ENCODE data around the gene EFCAB14. TPM values are rescaled to one million over a fixed set of nuclear protein-coding genes. Genes with fewer than 3 reads are reported as not detected.

Gene EFCAB14
- total and polyA plus RNA-seq, 2 of the 8 experiments (the other 6 are each of a cell fraction or from before 2014, with no cell fraction given), result 19.4 to 40.4 TPM

DNA sequence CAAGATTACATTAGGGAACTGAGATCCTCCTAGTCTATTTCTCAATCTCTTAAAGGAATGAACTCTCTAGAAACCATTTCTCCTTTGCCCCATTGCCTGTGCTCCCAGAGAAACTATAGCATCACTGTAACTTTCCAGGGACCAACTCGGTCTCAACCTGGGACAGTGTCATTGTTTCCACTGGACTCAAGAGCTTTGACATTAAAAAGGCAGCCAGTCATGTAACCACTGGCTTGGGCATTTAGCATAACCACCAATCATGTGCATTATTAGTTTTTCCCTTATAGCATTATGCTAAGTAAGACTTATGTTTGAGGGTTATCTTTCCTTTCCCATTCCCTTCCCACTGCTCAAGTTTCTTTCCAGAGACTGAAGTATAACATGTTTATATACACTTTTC is 29.0 kb downstream of the EFCAB14 start:
- peaks cover 0 to 4% of the 10 kb centered on the region in 2 experiments for H4K20me1 ChIP-seq (replicated peaks in 1 of 2; ENCODE audit: control insufficient read depth in 1 of 2, insufficient read depth in 2 of 2, low read length in 2 of 2)
- peaks cover 11 to 62% (median 56%) of the 10 kb centered on the region in 4 experiments for H3K36me3 ChIP-seq (ENCODE audit: control insufficient read depth in 2 of 4, insufficient read depth in 4 of 4, low read length in 3 of 4)
- TF ChIP-seq FOSL1 (IDR thresholded peaks at IDR 0.05; ENCODE audit: insufficient read depth, low read depth, low read length) (no peak), SP2 (IDR thresholded peaks at IDR 0.05; ENCODE audit: low read length) (no peak), JUND (IDR thresholded peaks at IDR 0.05; ENCODE audit: low read length) (no peak), SAP30 (IDR thresholded peaks at IDR 0.05; ENCODE audit: insufficient read depth, insufficient replicate concordance, low read length) (no peak), ZNF274 (IDR thresholded peaks at IDR 0.05; ENCODE audit: borderline replicate concordance, extremely low read depth, low read length) (no peak), TAF7 (optimal IDR thresholded peaks at IDR 0.05; ENCODE audit: borderline replicate concordance, low read depth, low read length) (no peak)
- TF ChIP-seq, protein P1, sequence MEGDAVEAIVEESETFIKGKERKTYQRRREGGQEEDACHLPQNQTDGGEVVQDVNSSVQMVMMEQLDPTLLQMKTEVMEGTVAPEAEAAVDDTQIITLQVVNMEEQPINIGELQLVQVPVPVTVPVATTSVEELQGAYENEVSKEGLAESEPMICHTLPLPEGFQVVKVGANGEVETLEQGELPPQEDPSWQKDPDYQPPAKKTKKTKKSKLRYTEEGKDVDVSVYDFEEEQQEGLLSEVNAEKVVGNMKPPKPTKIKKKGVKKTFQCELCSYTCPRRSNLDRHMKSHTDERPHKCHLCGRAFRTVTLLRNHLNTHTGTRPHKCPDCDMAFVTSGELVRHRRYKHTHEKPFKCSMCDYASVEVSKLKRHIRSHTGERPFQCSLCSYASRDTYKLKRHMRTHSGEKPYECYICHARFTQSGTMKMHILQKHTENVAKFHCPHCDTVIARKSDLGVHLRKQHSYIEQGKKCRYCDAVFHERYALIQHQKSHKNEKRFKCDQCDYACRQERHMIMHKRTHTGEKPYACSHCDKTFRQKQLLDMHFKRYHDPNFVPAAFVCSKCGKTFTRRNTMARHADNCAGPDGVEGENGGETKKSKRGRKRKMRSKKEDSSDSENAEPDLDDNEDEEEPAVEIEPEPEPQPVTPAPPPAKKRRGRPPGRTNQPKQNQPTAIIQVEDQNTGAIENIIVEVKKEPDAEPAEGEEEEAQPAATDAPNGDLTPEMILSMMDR (IDR thresholded peaks at IDR 0.05; ENCODE audit: control extremely low read depth in 1 of 3, insufficient read depth in 1 of 3, low read depth in 1 of 3, low read length in 3 of 3), result no peak

More for the DNA sequence above, 29.0 kb downstream of the EFCAB14 start:
- no peak overlapping the region for H4K8ac ChIP-seq (ENCODE audit: extremely low read depth, insufficient read depth, low read length)
- FAIRE-seq (no peak), DNase-seq (ENCODE audit: low read depth in 1 of 2, low spot score in 2 of 2) (no peak)
- no peak overlapping the region for H3K23ac ChIP-seq (ENCODE audit: insufficient read length)
- H2BK12ac ChIP-seq (ENCODE audit: low read depth, low read length), result no peak overlapping the region
- no peak overlapping the region for H2BK20ac ChIP-seq (ENCODE audit: low read length)
- no peak overlapping the region for H2BK15ac ChIP-seq (ENCODE audit: low read length)
- H3K4ac ChIP-seq (replicated peaks; ENCODE audit: insufficient read length, low read depth, low read length), result no peak overlapping the region
- no peaks in the 10 kb centered on the region for H3K27me3 ChIP-seq (replicated peaks in 1 of 4; ENCODE audit: control insufficient read depth in 3 of 4, extremely low read depth in 1 of 4, insufficient read depth in 3 of 4, low read length in 3 of 4)
- ChIA-PET CTCF (ENCODE audit: partially characterized antibody) (interaction anchor here (0.7 kb wide), 1 partner anchor 13 kb away, joined by 3 read pairs; no protein-coding TSS in a partner anchor), POLR2A (ENCODE audit: partially characterized antibody) (no interaction called here)
- H3K18ac ChIP-seq (ENCODE audit: extremely low read depth, low read length), result no peak overlapping the region
- H2AFZ ChIP-seq (ENCODE audit: low read length), result no peak overlapping the region
- no peak overlapping the region for H3K4me2 ChIP-seq (ENCODE audit: insufficient read depth in 1 of 2, low read depth in 2 of 2, low read length in 2 of 2)
- H3K79me2 ChIP-seq (ENCODE audit: control insufficient read depth in 1 of 2, insufficient read depth in 2 of 2, low read length in 2 of 2), result no peaks in the 10 kb centered on the region
- no peak overlapping the region for H3K56ac ChIP-seq (replicated peaks; ENCODE audit: insufficient read length, low read depth, low read length)
- H3K4me1 ChIP-seq (replicated peaks in 1 of 4; ENCODE audit: control insufficient read depth in 3 of 4, insufficient read depth in 4 of 4, low read length in 3 of 4), result no peaks in the 10 kb centered on the region; a peak in 1 of 7 replicates
- H3K27ac ChIP-seq (ENCODE audit: low read depth, low read length), result no peak overlapping the region
- no peaks in the 10 kb centered on the region for H3K23me2 ChIP-seq (ENCODE audit: low read depth, low read length)
- no peaks in the 10 kb centered on the region for H3K9me3 ChIP-seq (ENCODE audit: insufficient read depth in 2 of 2, low read depth in 1 of 2, low read length in 1 of 2)
- no peak overlapping the region for H3K4me3 ChIP-seq (ENCODE audit: extremely low read depth in 1 of 4, insufficient read depth in 2 of 4, low read depth in 3 of 4, low read length in 4 of 4)
- H2BK120ac ChIP-seq (replicated peaks; ENCODE audit: low read depth, low read length), result no peak overlapping the region
- H4K5ac ChIP-seq (ENCODE audit: insufficient read length, low read depth, low read length), result no peak overlapping the region
- H3K79me1 ChIP-seq (ENCODE audit: low read depth, low read length), result no peaks in the 10 kb centered on the region
- H2AK5ac ChIP-seq (ENCODE audit: low read depth, low read length), result no peak overlapping the region
- H3K9ac ChIP-seq (replicated peaks in 1 of 4; ENCODE audit: extremely low read depth in 1 of 4, low read depth in 3 of 4, low read length in 3 of 4), result no peak overlapping the region
- H3K14ac ChIP-seq (ENCODE audit: insufficient read length), result no peak overlapping the region
- H2BK5ac ChIP-seq (ENCODE audit: low read depth, low read length), result no peak overlapping the region
- no peak overlapping the region for H4K91ac ChIP-seq (replicated peaks; ENCODE audit: insufficient read length, low read length)
- 75% methylated on average over 1 of the region's 1 CpG; no CpG with 5 or more reads in 1 of the 2 experiments for WGBS, 2 experiments (ENCODE audit: extremely low coverage in 1 of 2, insufficient coverage in 1 of 2, insufficient read length in 1 of 2, insufficient replicate concordance in 2 of 2, low coverage in 1 of 2, low lambda C conversion rate in 2 of 2, missing lambda C conversion rate in 1 of 2)
